K562 (cell line): Measurements from ENCODE around the gene RBM12. TPM values are rescaled to one million over a fixed set of nuclear protein-coding genes. Genes with fewer than 3 reads are reported as not detected.

Experiments
- ATAC-seq: fragments of 200-7000 bp; cut with Tn5 transposase; 3 replicates; pipeline ENCODE4 v1.9.1; 2020; ENCODE audit warnings: moderate library complexity
- BruUV-seq: library from RNA; stranded (reverse); fragments of 400-500 nt; replicated peaks from 2 replicates; lab custom pipeline; 2021; lab: Mats Ljungman, UMichigan
- CTCF ChIA-PET: fragments of 300-600 bp; formaldehyde crosslinking; extraction: SDS; loops from one replicate; lab custom pipeline; 2021; ENCODE audit warnings: low intra/inter-chr PET ratio; lab: Yijun Ruan, JAX
- POLR2A ChIA-PET: fragments of 300-600, 350-650 bp; sonication (Branson Sonifier 250); formaldehyde crosslinking; extraction: SDS; loops from one replicate; lab custom pipeline; 2021; ENCODE audit warnings: antibody characterized with exemption, inconsistent platforms; lab: Yijun Ruan, JAX
- DNase-seq, 4 experiments: peaks; one replicate each; pipeline versions ENCODE4 v3.0.0 to v3.0.0-alpha.2; 2011 to 2018; ENCODE audit warnings: low spot score in 3 of 4, mixed read lengths in 3 of 4; ENCODE audit errors: extremely low read depth in 1 of 4
- FAIRE-seq: peaks from 2 replicates; lab custom pipeline; 2011; peaks lifted over from hg19 to GRCh38; lab: Jason Lieb, UNC
- H2AFZ ChIP-seq: 2 replicates; pipeline ENCODE4 v1.6.0; 2011; ENCODE audit warnings: low read depth, low read length, control low read depth, inconsistent platforms
- H3K27ac ChIP-seq: fragments of 200-600 bp; 3 replicates; pipeline ENCODE4 v1.8.0; 2011; ENCODE audit warnings: low read depth, mild to moderate bottlenecking, control low read depth, inconsistent platforms, low read length, moderate library complexity, mixed read lengths; ENCODE audit errors: extremely low read depth
- H3K27me3 ChIP-seq, 2 experiments: fragments of 300-600 bp in 1 of 2; 2 replicates in 1 of 2; 3 replicates in 1 of 2; pipeline versions ENCODE4 v1.6.0 to v1.8.0; 2011; ENCODE audit warnings: inconsistent platforms in 2 of 2, low read length in 2 of 2, mild to moderate bottlenecking in 1 of 2, mixed read lengths in 1 of 2, moderate library complexity in 1 of 2; ENCODE audit not compliant: control insufficient read depth in 2 of 2, insufficient read depth in 2 of 2
- H3K36me3 ChIP-seq: fragments of 300-600 bp; 3 replicates; pipeline ENCODE4 v1.8.0; 2011; ENCODE audit warnings: mild to moderate bottlenecking, low read length, inconsistent platforms; ENCODE audit not compliant: control insufficient read depth, insufficient read depth
- H3K4me1 ChIP-seq, 2 experiments: fragments of 200-600 bp in 1 of 2; replicated peaks in 1 of 2; 2 replicates in 1 of 2; 3 replicates in 1 of 2; pipeline versions ENCODE4 v1.5.1 to v1.8.0; 2011; ENCODE audit warnings: inconsistent platforms in 2 of 2, low read length in 2 of 2, mild to moderate bottlenecking in 1 of 2, mixed read lengths in 1 of 2, moderate library complexity in 1 of 2; ENCODE audit not compliant: control insufficient read depth in 2 of 2, insufficient read depth in 2 of 2
- H3K4me2 ChIP-seq: 2 replicates; pipeline ENCODE4 v1.6.1; 2011; ENCODE audit warnings: low read length, control low read depth, inconsistent platforms, mixed read lengths; ENCODE audit not compliant: insufficient read depth
- H3K4me3 ChIP-seq: fragments of 200-600 bp; sonication (generic), shearing (Covaris generic); 2 replicates; pipeline ENCODE4 v1.5.1; 2016; ENCODE audit warnings: control low read depth, inconsistent platforms
- H3K79me2 ChIP-seq: fragments of 200-600 bp; 3 replicates; pipeline ENCODE4 v1.8.0; 2011; ENCODE audit warnings: low read length, inconsistent platforms; ENCODE audit not compliant: control insufficient read depth, insufficient read depth
- H3K9ac ChIP-seq, 2 experiments: 2 replicates each; pipeline versions ENCODE4 v1.6.0 to v1.6.1; 2011; ENCODE audit warnings: low read depth in 2 of 2, low read length in 2 of 2, control low read depth in 1 of 2, inconsistent platforms in 1 of 2, mild to moderate bottlenecking in 1 of 2, mixed read lengths in 1 of 2; ENCODE audit not compliant: insufficient read depth in 1 of 2
- H3K9me1 ChIP-seq: one replicate; pipeline ENCODE4 v1.6.0; 2011; ENCODE audit warnings: inconsistent platforms, mild to moderate bottlenecking, low read length, moderate library complexity; ENCODE audit not compliant: control insufficient read depth, insufficient read depth
- H3K9me3 ChIP-seq: replicated peaks from 2 replicates; pipeline ENCODE4 v1.5.1; 2011; ENCODE audit warnings: low read depth, low read length, inconsistent platforms; ENCODE audit not compliant: control insufficient read depth, insufficient read depth
- H4K20me1 ChIP-seq: replicated peaks from 2 replicates; pipeline ENCODE4 v1.6.1; 2011; ENCODE audit warnings: low read length, inconsistent platforms, mixed read lengths; ENCODE audit not compliant: control insufficient read depth, insufficient read depth
- CCNT2 ChIP-seq: IDR thresholded peaks from 2 replicates; pipeline ENCODE4 v1.6.1; 2011; ENCODE audit warnings: borderline replicate concordance, low read depth, mild to moderate bottlenecking, moderate library complexity, mixed read lengths, low read length; ENCODE audit not compliant: insufficient read length; ENCODE audit errors: extremely low read depth
- CGGBP1 ChIP-seq: fragments of 250-450 bp; sonication (Bioruptor Pico); IDR thresholded peaks from 2 replicates; pipeline ENCODE4 v1.9.0; 2021; ENCODE audit warnings: mild to moderate bottlenecking
- EHMT2 ChIP-seq: fragments of 450-650 bp; IDR thresholded peaks from 2 replicates; pipeline ENCODE4 v1.6.1; 2018; ENCODE audit warnings: antibody characterized with exemption
- EP300 ChIP-seq: IDR thresholded peaks from 2 replicates; pipeline ENCODE4 v1.6.1; 2012; ENCODE audit warnings: low read length, improper control_type of control experiment
- ETS1 ChIP-seq: conservative IDR thresholded peaks from 2 replicates; pipeline ENCODE4 v1.6.1; 2011; ENCODE audit warnings: low read depth, mild to moderate bottlenecking, low read length; ENCODE audit not compliant: control insufficient read depth
- NFE2 ChIP-seq: IDR thresholded peaks from 2 replicates; pipeline ENCODE4 v1.6.1; 2014; ENCODE audit warnings: antibody characterized with exemption, low read depth
- NFIC ChIP-seq: fragments of 450-650 bp; IDR thresholded peaks from 2 replicates; pipeline ENCODE4 v1.6.1; 2017; ENCODE audit warnings: mild to moderate bottlenecking, inconsistent platforms
- PRDM10 ChIP-seq: fragments of 450-650 bp; IDR thresholded peaks from 2 replicates; pipeline ENCODE4 v1.6.1; 2018; ENCODE audit not compliant: partially characterized antibody
- SNAPC5 ChIP-seq: fragments of 250-450 bp; sonication (Bioruptor Pico); IDR thresholded peaks from 2 replicates; pipeline ENCODE4 v1.8.0; 2021; ENCODE audit warnings: moderate library complexity, mild to moderate bottlenecking, inconsistent platforms
- SPI1 ChIP-seq: IDR thresholded peaks from 2 replicates; pipeline ENCODE4 v1.6.1; 2011; ENCODE audit warnings: low read depth, low read length, control low read depth, borderline replicate concordance
- ZBTB1 ChIP-seq: sonication (generic); formaldehyde crosslinking; IDR thresholded peaks from 2 replicates; pipeline ENCODE4 v1.8.1; 2023; ENCODE audit warnings: missing genetic modification reagents, low read depth, mild to moderate bottlenecking, borderline replicate concordance
- ZBTB43 ChIP-seq: sonication (generic); formaldehyde crosslinking; IDR thresholded peaks from 2 replicates; pipeline ENCODE4 v1.8.0; 2023; ENCODE audit warnings: mild to moderate bottlenecking, missing genetic modification reagents
- ZNF134 ChIP-seq: fragments of 250-450 bp; sonication (Bioruptor Pico); conservative IDR thresholded peaks from 2 replicates; pipeline ENCODE4 v1.4.0; 2020
- ZNF197 ChIP-seq: fragments of 200-800 bp; sonication (Bioruptor generic); IDR thresholded peaks from 2 replicates; pipeline ENCODE4 v1.6.1; 2016; ENCODE audit warnings: low read depth, missing genetic modification characterization, missing compliant biosample characterization
- ZNF274 ChIP-seq: IDR thresholded peaks from 2 replicates; pipeline ENCODE4 v1.6.1; 2011; ENCODE audit warnings: low read depth, mild to moderate bottlenecking, low read length, moderate library complexity, borderline replicate concordance
- WGBS: fragments of 100-300 bp; shearing (Covaris generic); methylation state at CpG from one replicate; pipeline ENCODE4 v1.1.6; 2016; ENCODE audit warnings: low coverage, mixed read lengths; ENCODE audit not compliant: insufficient coverage; ENCODE audit errors: missing lambda C conversion rate; 5-methylcytosine and 5-hydroxymethylcytosine counted together
- in situ Hi-C: fragments of 300-500 bp; cut with MboI; formaldehyde crosslinking; loops from 4 replicates; pipeline ENCODE4 v1.15.0; 2018; ENCODE audit warnings: inconsistent platforms, mixed read lengths
- intact Hi-C: fragments of 100-400 bp; cut with micrococcal nuclease; formaldehyde crosslinking; loops from 2 replicates; pipeline ENCODE4 v1.14.2; 2022
- polyA plus RNA-seq, 8 experiments: library from polyadenylated mRNA; depleted of rRNA in 4 of 8; stranded (reverse) in 5 of 8; unstranded in 3 of 8; fragments of >200 nt; fragmentation: Nextera tagmentation in 2 of 8; fragmentation: Illumina TruSeq in 1 of 8; extraction: Ambion mirVana in 2 of 8; extraction: Trizol in 1 of 8; gene quantifications; 2 replicates each; pipeline versions ENCODE4 v1.2.1 to v1.2.3, GENCODE V29; 2011 to 2014; ENCODE audit warnings: inconsistent platforms in 1 of 8, missing spikeins in 1 of 8
- total RNA-seq, 7 experiments: library from RNA; depleted of rRNA in 6 of 7; stranded (reverse); fragments of >200 nt in 6 of 7; fragmentation: Illumina TruSeq in 2 of 7; extraction: Trizol in 2 of 7; gene quantifications; 2 replicates each; pipeline versions ENCODE4 v1.2.1 to v1.2.3, GENCODE V29; 2011 to 2021; ENCODE audit warnings: low replicate concordance in 1 of 7

The RBM12 gene
- total and polyA plus RNA-seq, 9 of the 15 experiments (the other 6 are each of a cell fraction or from before 2014, with no cell fraction given) = 5.0 to 162 (median 73.3) TPM

- no peak for TF ChIP-seq ETS1
- TF ChIP-seq, all 486 proteins: peak for 0
Measured at GRCh38 chr20:35638751-35639150, 25.9 kb downstream of the RBM12 start (continued).

- ATAC-seq (no peak), FAIRE-seq (no peak), DNase-seq (no peak)
- H3K36me3 ChIP-seq = peaks cover 5% of the 10 kb centered on the region; the same call in 2 of the 3 replicates
- ChIA-PET POLR2A (interaction anchor here (1.0 to 2.1 kb wide), 5 partner anchors 8 to 20 kb away, joined by 3 to 8 read pairs (median 6); no protein-coding TSS in a partner anchor), CTCF (no interaction called here)
- H3K4me3 ChIP-seq = no peak overlapping the region
- H3K9ac ChIP-seq = no peak overlapping the region
- no peak overlapping the region for H2AFZ ChIP-seq
- H3K9me1 ChIP-seq = no peaks in the 10 kb centered on the region
- BruUV-seq = no TSS peak
- peaks cover 34% of the 10 kb centered on the region; the same call in 2 of the 3 replicates for H3K79me2 ChIP-seq
- no peaks in the 10 kb centered on the region for H3K9me3 ChIP-seq
- H4K20me1 ChIP-seq = no peaks in the 10 kb centered on the region; the same call in 1 of the 2 replicates
- intact Hi-C loops = no loop called here
- 91% methylated on average over 6 of the region's 6 CpGs for WGBS
- peaks cover 0 to 2% of the 10 kb centered on the region in 2 experiments; a peak in 2 of 5 replicates for H3K4me1 ChIP-seq
- H3K27me3 ChIP-seq = no peaks in the 10 kb centered on the region
- no peak overlapping the region for H3K4me2 ChIP-seq
- in situ Hi-C loops = no loop called here
- no peak overlapping the region for H3K27ac ChIP-seq
- TF ChIP-seq PRDM10 (no peak), EP300 (no peak), ZBTB43 (CRISPR knock-in tag) (no peak), ZBTB1 (CRISPR knock-in tag) (no peak), ZNF197 (CRISPR knock-in tag) (no peak), SNAPC5 (CRISPR knock-in tag) (no peak), CGGBP1 (CRISPR knock-in tag) (no peak), ZNF134 (CRISPR knock-in tag) (no peak), NFE2 (no peak), EHMT2 (no peak), CCNT2 (no peak), ZNF274 (no peak), NFIC (no peak), SPI1 (no peak)
Measured at GRCh38 chr20:35637276-35637675, 27.4 kb downstream of the RBM12 start.
